ENCODE measurements around the gene ZC3H13. TPM values are rescaled to one million over a fixed set of nuclear protein-coding genes. Genes with fewer than 3 reads are reported as not detected.

The ZC3H13 gene
- total and polyA plus RNA-seq, 7 experiments from 2014 or later: 34.4 to 67.0 (median 46.2) TPM

DNA sequence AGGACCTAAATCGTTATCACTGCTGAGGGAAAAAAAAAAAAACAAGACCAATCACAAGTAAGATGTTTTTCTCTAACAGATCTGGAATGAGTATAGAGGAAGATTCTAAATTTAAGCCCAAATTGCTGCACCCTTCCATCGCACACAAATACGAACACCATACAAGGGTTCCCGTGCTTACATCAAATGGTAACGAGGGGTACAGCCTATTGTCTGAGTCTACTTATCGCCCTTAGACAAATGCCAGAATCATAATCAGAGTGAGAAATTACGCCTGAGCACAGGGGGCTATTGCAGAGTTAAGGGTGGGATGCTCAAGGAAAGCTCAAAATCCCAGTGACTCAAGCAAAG, 603 bp downstream of the ZC3H13 start:
- Histone ChIP-seq H3K9me3 (ENCODE audit: control insufficient read depth in 2 of 3, low read length in 3 of 3) (no peaks in the 10 kb centered on the region), H3K36me3 (ENCODE audit: control insufficient read depth in 2 of 3, insufficient read depth in 3 of 3, low read length in 3 of 3) (peaks cover 0 to 5% (median 0%) of the 10 kb centered on the region in 3 experiments), H3K4me3 (ENCODE audit: low read length) (peak overlapping the region; percentile 89), H3K27ac (ENCODE audit: low read depth, low read length) (peak overlapping the region; percentile 98), H3K27me3 (ENCODE audit: control insufficient read depth in 2 of 2, insufficient read depth in 2 of 2, low read length in 2 of 2) (no peaks in the 10 kb centered on the region), H3K4me1 (ENCODE audit: control insufficient read depth in 2 of 2, insufficient read depth in 2 of 2, low read length in 2 of 2) (peaks cover 22 to 26% of the 10 kb centered on the region in 2 donors)
- Mint-ChIP-seq H3K4me1 (peaks cover 20 to 69% (median 52%) of the 10 kb centered on the region in 7 donors), H3K27me3 (peaks cover 5 to 31% (median 15%) of the 10 kb centered on the region in 5 donors), H3K4me3 (peak overlapping the region; percentile 87 to 96 (median 94)), H3K36me3 (peaks cover 0 to 16% (median 3%) of the 10 kb centered on the region in 5 donors), H3K9me3 (peaks cover 0 to 3% (median 0%) of the 10 kb centered on the region in 11 donors), H3K27ac (peak overlapping the region; percentile 93 to 99 (median 97))
- POLR2A ChIA-PET: interaction anchor here (0.8 to 2.3 kb wide), 9 partner anchors 17 to 270 kb away, joined by 3 to 13 read pairs (median 3); no protein-coding TSS in a partner anchor
- intact Hi-C loops (cut with micrococcal nuclease): loop anchor here (1.0 to 10.0 kb wide), 27 partner anchors 11 to 1985 kb away; partner anchors contain the start of genes GPALPP1 (in 2 of the 2), GTF2F2 (in 2 of the 2), LRCH1 (in 2 of the 2) and LRRC63 (in 2 of the 2)
- CTCF ChIA-PET: interaction anchor here (0.7 to 0.9 kb wide), 2 partner anchors 74 to 75 kb away, joined by 3 to 4 read pairs; no protein-coding TSS in a partner anchor
- DNase-seq (no peak), ATAC-seq (peak; percentile 20)

DNA sequence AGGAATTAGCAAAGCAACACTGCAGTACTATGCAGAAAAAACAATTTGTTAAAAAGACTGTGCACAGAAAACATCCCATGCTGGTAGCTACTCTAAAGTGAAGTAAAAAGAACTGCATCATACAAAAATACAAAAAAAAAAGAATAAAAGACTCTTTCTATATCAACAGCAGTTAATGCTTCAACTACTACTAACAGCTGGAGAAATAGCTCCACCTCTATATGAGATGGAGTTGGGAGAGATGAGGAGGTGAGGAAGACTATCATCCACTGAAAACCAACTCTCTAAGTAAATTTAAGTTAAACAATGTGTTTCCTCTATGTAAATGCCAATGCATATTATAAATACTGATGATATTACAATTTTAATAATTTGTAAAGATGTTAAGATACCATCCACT, 1.8 kb downstream of the ZC3H13 start:
- no peaks in the 10 kb centered on the region for H3K27me3 ChIP-seq (ENCODE audit: control insufficient read depth in 2 of 2, insufficient read depth in 2 of 2, low read length in 2 of 2)
- H3K36me3 ChIP-seq (ENCODE audit: control insufficient read depth in 2 of 3, insufficient read depth in 3 of 3, low read length in 3 of 3): peaks cover 0 to 5% (median 0%) of the 10 kb centered on the region in 3 experiments
- peak overlapping the region in 4 of 9 donors; percentile 5 to 98 (median 24) for H3K27ac Mint-ChIP-seq
- peaks cover 0 to 3% (median 0%) of the 10 kb centered on the region in 11 donors for H3K9me3 Mint-ChIP-seq
- no peak overlapping the region for H3K27ac ChIP-seq (ENCODE audit: low read depth, low read length)
- POLR2A ChIA-PET: interaction anchor here (0.6 to 0.7 kb wide), 3 partner anchors 74 to 258 kb away, joined by 3 to 4 read pairs (median 3); no protein-coding TSS in a partner anchor
- no peak overlapping the region for H3K4me3 ChIP-seq (ENCODE audit: low read length)
- CTCF ChIA-PET: no interaction called here
- ATAC-seq (no peak), DNase-seq (no peak)
- peaks cover 0 to 16% (median 3%) of the 10 kb centered on the region in 5 donors for H3K36me3 Mint-ChIP-seq
- peaks cover 22 to 26% of the 10 kb centered on the region in 2 donors for H3K4me1 ChIP-seq (ENCODE audit: control insufficient read depth in 2 of 2, insufficient read depth in 2 of 2, low read length in 2 of 2)
- peaks cover 5 to 21% (median 10%) of the 10 kb centered on the region in 5 donors for H3K27me3 Mint-ChIP-seq
- peak overlapping the region in 9 of 10 donors; percentile 14 to 94 (median 52) for H3K4me3 Mint-ChIP-seq
- peaks cover 23 to 77% (median 59%) of the 10 kb centered on the region in 7 donors for H3K4me1 Mint-ChIP-seq
- H3K9me3 ChIP-seq (ENCODE audit: control insufficient read depth in 2 of 3, low read length in 3 of 3): no peaks in the 10 kb centered on the region
- intact Hi-C loops (cut with micrococcal nuclease): loop anchor here (5.0 to 10.0 kb wide), 11 partner anchors 77 to 1987 kb away; partner anchors contain the start of genes LRCH1 (in 2 of the 2), GTF2F2 (in 1 of the 2), NUDT15 (in 1 of the 2) and SUCLA2 (in 1 of the 2)

DNA sequence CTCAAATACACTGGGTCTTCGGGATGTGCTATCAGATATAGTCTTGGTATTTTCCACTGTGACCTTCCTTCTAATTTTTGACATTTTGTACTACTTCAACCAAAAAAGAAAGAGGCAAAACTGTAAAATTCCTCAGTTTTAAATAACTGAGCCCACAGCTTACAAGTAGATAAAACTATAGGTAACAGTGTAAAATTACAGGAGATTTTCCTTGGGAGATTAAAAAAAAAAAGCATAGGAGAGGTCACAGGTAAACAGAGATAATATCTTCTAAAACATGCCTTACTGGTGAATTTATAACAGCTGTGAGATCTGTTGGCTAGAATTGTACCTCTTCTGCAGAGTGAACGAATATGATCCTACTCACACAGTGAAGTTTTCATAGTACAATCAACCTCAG, 7.1 kb downstream of the ZC3H13 start:
- H3K27me3 Mint-ChIP-seq: no peaks in the 10 kb centered on the region
- peaks cover 6 to 17% (median 10%) of the 10 kb centered on the region in 3 experiments for H3K36me3 ChIP-seq (ENCODE audit: control insufficient read depth in 2 of 3, insufficient read depth in 3 of 3, low read length in 3 of 3)
- peaks cover 8 to 12% of the 10 kb centered on the region in 2 donors for H3K4me1 ChIP-seq (ENCODE audit: control insufficient read depth in 2 of 2, insufficient read depth in 2 of 2, low read length in 2 of 2)
- POLR2A ChIA-PET: no interaction called here
- H3K4me1 Mint-ChIP-seq: peaks cover 12 to 60% (median 43%) of the 10 kb centered on the region in 7 donors
- intact Hi-C loops (cut with micrococcal nuclease): loop anchor here in 1 of 2 donors (2.0 kb wide), 1 partner anchor 17 kb away; no protein-coding TSS in a partner anchor
- DNase-seq: no peak
- no peaks in the 10 kb centered on the region for H3K9me3 ChIP-seq (ENCODE audit: control insufficient read depth in 2 of 3, low read length in 3 of 3)
- no peak overlapping the region for H3K4me3 Mint-ChIP-seq
- H3K27me3 ChIP-seq (ENCODE audit: control insufficient read depth in 2 of 2, insufficient read depth in 2 of 2, low read length in 2 of 2): no peaks in the 10 kb centered on the region
- H3K36me3 Mint-ChIP-seq: peaks cover 2 to 31% (median 14%) of the 10 kb centered on the region in 5 donors
- H3K27ac Mint-ChIP-seq: no peak overlapping the region
- no peak for ATAC-seq
- no peaks in the 10 kb centered on the region for H3K9me3 Mint-ChIP-seq
- H3K27ac ChIP-seq (ENCODE audit: low read depth, low read length): no peak overlapping the region
- CTCF ChIA-PET: no interaction called here
- no peak overlapping the region for H3K4me3 ChIP-seq (ENCODE audit: low read length)

DNA sequence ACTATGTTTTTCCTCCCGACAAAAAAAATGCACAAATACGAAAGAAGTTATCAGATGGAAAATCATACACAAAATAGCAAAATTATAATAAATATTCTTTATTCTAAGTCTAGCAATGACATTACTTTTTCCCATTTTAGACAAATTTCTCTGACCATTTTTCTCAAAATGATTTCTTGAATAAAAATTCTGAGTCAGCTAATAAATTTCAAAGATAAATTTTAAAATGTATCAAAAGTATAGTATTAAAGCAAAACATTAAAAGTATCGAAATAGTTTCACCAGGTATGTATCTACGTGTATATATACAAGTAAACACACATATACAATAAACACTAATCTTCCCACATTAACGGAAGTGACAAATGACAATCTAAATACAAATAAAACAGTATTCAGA, 8.9 kb downstream of the ZC3H13 start:
- H3K27me3 Mint-ChIP-seq: no peaks in the 10 kb centered on the region
- Histone ChIP-seq H3K4me1 (ENCODE audit: control insufficient read depth in 2 of 2, insufficient read depth in 2 of 2, low read length in 2 of 2) (peaks cover 0 to 8% of the 10 kb centered on the region in 2 donors), H3K4me3 (ENCODE audit: low read length) (no peak overlapping the region), H3K36me3 (ENCODE audit: control insufficient read depth in 2 of 3, insufficient read depth in 3 of 3, low read length in 3 of 3) (peaks cover 6 to 18% (median 10%) of the 10 kb centered on the region in 3 experiments), H3K9me3 (ENCODE audit: control insufficient read depth in 2 of 3, low read length in 3 of 3) (no peaks in the 10 kb centered on the region), H3K27me3 (ENCODE audit: control insufficient read depth in 2 of 2, insufficient read depth in 2 of 2, low read length in 2 of 2) (no peaks in the 10 kb centered on the region), H3K27ac (ENCODE audit: low read depth, low read length) (no peak overlapping the region)
- intact Hi-C loops (cut with micrococcal nuclease): loop anchor here in 1 of 2 donors (2.0 kb wide), 1 partner anchor 15 kb away; no protein-coding TSS in a partner anchor
- peaks cover 12 to 49% (median 30%) of the 10 kb centered on the region in 7 donors for H3K4me1 Mint-ChIP-seq
- H3K27ac Mint-ChIP-seq: no peak overlapping the region
- POLR2A ChIA-PET: no interaction called here
- ATAC-seq: no peak
- DNase-seq: no peak
- H3K9me3 Mint-ChIP-seq: no peaks in the 10 kb centered on the region
- CTCF ChIA-PET: no interaction called here
- H3K4me3 Mint-ChIP-seq: no peak overlapping the region
- H3K36me3 Mint-ChIP-seq: peaks cover 2 to 38% (median 17%) of the 10 kb centered on the region in 5 donors

DNA sequence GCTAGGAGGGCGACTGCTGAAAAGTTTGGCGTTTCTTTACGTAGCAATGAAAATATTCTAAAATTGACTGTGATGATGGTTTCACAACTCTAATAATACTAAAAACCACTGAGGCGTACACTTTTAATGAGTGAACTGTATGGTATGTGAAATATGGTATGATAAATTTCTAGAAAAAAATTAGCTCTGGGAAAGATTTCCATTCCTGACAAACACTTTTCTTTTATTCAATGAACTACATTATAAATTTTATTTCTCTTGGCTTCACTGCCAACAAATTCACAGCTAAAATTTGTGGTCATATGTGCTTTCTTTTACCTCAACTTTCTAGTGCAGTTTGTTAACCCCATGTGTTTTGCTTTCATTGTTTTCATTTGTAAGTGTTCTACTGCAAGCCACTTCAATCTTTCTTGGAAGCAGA, 11.1 kb downstream of the ZC3H13 start:
- no peak for ATAC-seq
- CTCF ChIA-PET: no interaction called here

GRCh38 chr13:46040763-46041162, 11.8 kb downstream of the ZC3H13 start:
- no peak for DNase-seq
- no peak overlapping the region for H3K4me3 Mint-ChIP-seq
- H3K27ac Mint-ChIP-seq: peak overlapping the region in 1 of 9 donors; percentile 7
- peaks cover 0 to 8% of the 10 kb centered on the region in 2 donors for H3K4me1 ChIP-seq (ENCODE audit: control insufficient read depth in 2 of 2, insufficient read depth in 2 of 2, low read length in 2 of 2)
- peaks cover 10 to 59% (median 37%) of the 10 kb centered on the region in 5 donors for H3K36me3 Mint-ChIP-seq
- intact Hi-C loops (cut with micrococcal nuclease): loop anchor here in 1 of 2 donors (1.0 kb wide), 1 partner anchor 12 kb away; the partner anchor contains the start of gene ZC3H13
- peaks cover 5 to 39% (median 13%) of the 10 kb centered on the region in 7 donors for H3K4me1 Mint-ChIP-seq
- ATAC-seq: no peak
- no peaks in the 10 kb centered on the region for H3K27me3 Mint-ChIP-seq
- no peaks in the 10 kb centered on the region for H3K9me3 Mint-ChIP-seq
- POLR2A ChIA-PET: no interaction called here
- H3K4me3 ChIP-seq (ENCODE audit: low read length): no peak overlapping the region
- H3K27ac ChIP-seq (ENCODE audit: low read depth, low read length): no peak overlapping the region
- CTCF ChIA-PET: no interaction called here
- H3K36me3 ChIP-seq (ENCODE audit: control insufficient read depth in 2 of 3, insufficient read depth in 3 of 3, low read length in 3 of 3): peaks cover 6 to 26% (median 16%) of the 10 kb centered on the region in 3 experiments
- H3K9me3 ChIP-seq (ENCODE audit: control insufficient read depth in 2 of 3, low read length in 3 of 3): no peaks in the 10 kb centered on the region
- no peaks in the 10 kb centered on the region for H3K27me3 ChIP-seq (ENCODE audit: control insufficient read depth in 2 of 2, insufficient read depth in 2 of 2, low read length in 2 of 2)

More for the DNA sequence above, 11.1 kb downstream of the ZC3H13 start:
- Histone ChIP-seq H3K36me3 (ENCODE audit: control insufficient read depth in 2 of 3, insufficient read depth in 3 of 3, low read length in 3 of 3) (peaks cover 6 to 26% (median 16%) of the 10 kb centered on the region in 3 experiments), H3K4me3 (ENCODE audit: low read length) (no peak overlapping the region), H3K27me3 (ENCODE audit: control insufficient read depth in 2 of 2, insufficient read depth in 2 of 2, low read length in 2 of 2) (no peaks in the 10 kb centered on the region), H3K27ac (ENCODE audit: low read depth, low read length) (no peak overlapping the region), H3K4me1 (ENCODE audit: control insufficient read depth in 2 of 2, insufficient read depth in 2 of 2, low read length in 2 of 2) (peaks cover 0 to 8% of the 10 kb centered on the region in 2 donors), H3K9me3 (ENCODE audit: control insufficient read depth in 2 of 3, low read length in 3 of 3) (no peaks in the 10 kb centered on the region)
- no peak overlapping the region for H3K27ac Mint-ChIP-seq
- POLR2A ChIA-PET: no interaction called here
- intact Hi-C loops (cut with micrococcal nuclease): loop anchor here in 1 of 2 donors (1.0 kb wide), 1 partner anchor 11 kb away; the partner anchor contains the start of gene ZC3H13
- H3K36me3 Mint-ChIP-seq: peaks cover 6 to 52% (median 31%) of the 10 kb centered on the region in 5 donors
- H3K4me3 Mint-ChIP-seq: no peak overlapping the region
- no peaks in the 10 kb centered on the region for H3K9me3 Mint-ChIP-seq
- no peak for DNase-seq
- no peaks in the 10 kb centered on the region for H3K27me3 Mint-ChIP-seq
- H3K4me1 Mint-ChIP-seq: peaks cover 0 to 36% (median 14%) of the 10 kb centered on the region in 7 donors

Data from naive thymus-derived CD4-positive, alpha-beta T cell (primary cell).